DMS153 (cell line): Measurements from ENCODE around the gene LRRC63.

Experiments
- DNase-seq: peaks from one replicate; lab custom pipeline; 2025; lab: John Stamatoyannopoulos, UW

Gene LRRC63

DNA sequence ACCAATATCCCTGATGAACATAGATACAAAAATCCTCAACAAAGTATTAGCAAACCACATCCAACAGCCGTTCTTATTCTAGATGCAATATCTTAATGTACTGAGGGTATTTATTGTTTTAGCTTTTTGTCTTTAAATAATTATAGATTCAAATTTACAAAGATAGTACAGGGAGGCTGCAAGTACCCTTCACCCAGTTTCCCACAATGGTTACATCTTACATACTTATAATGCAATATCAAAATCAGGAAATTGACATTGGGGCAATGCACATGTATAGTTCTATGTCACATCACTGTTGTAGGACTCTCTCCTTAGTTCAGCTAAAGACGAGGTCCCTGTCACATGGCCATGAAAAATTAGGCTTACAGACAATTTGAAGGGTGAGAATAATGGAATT, 99.5 kb downstream of the LRRC63 start:
- no peak for DNase-seq

DNA sequence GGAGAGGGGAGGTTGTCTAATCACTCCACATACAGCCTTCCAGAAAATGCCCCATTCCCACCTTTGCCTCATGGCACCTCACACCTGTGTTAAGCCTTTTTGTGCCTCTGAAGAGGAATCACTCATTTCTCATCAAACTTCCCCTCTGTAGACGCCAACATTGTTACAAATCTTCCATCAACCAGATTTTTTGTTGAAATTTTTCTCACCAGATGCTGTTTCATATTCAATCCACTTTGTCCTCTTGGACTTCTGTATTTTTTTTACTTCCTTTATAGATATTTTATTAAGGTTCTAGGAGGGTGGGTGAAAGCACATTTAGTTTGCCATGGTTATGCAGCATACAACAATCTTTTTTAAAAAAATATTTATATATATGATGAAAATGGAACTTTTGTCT, 101.3 kb downstream of the LRRC63 start:
- no peak for DNase-seq

DNA sequence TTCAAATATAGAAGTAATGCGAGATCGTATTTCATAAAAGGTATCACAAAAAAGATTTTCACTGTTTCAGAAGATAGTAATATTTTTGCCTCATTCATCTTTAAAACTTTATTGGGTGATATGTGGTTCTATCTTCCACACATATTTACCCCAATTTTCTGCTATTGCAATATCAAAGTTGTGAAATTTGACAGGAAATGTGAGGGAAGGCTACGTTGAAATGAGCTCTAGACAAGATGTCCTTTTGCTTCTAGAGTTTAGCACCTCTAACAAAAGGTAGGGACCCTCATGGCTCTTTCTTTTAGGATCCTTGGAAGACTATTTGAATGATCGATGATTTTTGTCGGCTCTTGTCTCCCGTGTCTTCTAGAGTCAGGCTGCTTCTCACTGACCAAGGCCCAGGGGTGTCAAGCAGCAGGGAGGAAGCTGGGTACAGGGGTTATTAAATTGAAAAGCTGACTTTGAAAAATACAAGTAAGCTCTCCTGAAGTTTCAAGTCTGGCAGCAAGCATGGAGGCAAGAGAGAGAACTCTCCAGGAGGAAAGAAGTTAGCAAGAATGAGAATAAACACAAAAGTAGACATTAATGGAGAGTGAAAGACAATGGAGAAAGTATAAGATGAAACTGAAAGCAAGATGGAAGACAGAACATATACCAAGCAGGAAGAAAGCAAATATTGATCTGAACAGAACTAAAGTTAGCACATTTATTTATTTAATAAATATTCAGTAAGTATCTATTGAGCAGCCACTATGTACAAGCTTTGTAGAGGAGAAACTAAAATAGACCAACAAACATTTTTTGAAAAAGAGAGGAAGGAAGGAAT, 101.9 kb downstream of the LRRC63 start:
- DNase-seq: no peak

DNA sequence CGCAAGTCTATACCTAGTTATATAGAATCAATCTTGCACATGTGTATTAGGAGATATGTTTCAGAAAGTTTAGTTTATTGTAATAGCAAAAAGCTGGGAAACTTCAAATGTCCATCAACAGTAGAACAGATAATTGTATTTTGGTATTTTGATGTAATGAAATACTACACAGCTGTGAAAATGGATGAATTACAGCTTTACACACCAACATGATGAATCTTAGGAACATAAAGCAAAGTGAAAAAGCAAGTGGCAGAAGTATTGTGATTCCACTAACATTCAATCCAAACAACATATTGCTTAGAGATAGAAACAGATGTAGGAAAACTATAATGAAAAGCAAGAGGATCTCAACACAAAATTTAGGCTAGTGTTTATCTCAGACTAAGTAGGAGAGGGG, 102.9 kb downstream of the LRRC63 start:
- DNase-seq: no peak

DNA sequence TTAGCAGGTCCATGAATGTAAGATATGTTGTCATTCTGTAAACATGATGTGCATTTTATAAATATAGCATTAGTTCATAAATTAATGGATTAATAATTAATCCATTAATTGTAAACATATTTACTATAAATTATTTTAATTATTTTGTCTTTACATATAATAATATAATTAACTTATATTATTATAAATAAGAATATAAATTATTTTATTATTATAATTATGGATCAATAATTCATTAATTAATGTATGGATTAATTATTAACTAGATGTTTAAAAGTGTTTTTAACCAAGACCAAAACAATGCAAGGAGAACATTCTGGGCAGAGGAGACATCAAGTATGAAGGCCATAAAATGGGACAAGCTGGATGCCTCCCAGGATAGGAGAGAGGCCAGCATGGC, 103.3 kb downstream of the LRRC63 start:
- no peak for DNase-seq

DNA sequence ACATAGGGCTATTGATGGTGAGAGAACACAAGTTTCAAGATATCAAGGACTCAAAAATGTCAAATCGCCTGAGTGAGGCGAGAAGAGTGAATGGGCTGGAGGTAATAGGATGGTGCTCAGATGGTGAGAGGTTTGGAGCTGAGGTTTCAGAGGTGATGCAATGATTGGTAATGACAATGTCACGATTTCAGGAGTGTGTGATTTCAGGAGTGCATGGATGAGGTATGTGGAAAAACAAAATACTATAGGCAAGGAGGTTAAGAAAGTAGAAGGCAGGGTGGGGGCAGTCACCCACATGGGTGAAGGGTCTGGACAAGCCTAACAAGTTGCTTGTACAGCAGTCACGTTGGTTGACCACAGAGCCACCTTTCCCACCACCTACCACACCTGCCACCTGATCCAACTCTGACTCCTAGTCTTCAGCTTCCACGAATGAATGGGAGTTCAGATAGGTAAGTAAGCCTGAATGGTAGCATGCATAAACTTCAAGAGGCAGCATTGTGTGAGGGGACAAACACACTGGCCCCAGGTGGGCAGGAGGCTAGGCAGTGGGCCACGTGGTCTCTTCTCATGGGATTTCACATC, 103.9 kb downstream of the LRRC63 start:
- DNase-seq: no peak

DNA sequence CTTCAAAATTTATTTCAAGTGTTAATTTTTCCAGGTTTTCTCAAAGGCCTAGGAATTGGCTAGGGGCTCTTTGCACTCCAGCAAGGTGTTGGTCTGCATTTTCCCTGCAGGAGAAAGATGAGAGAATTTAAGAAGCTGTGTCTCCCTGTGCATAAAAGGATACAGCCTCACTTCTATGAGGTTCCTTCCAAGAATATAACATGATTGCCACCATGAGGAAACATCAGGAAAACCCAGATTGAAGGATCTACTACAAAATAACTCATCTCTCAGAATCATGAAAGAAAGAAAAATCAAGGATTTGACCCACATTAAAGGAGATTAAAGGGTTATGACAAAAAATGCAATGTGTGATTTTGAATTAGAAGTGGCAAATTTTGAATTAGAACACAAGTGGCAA, 105.4 kb downstream of the LRRC63 start:
- DNase-seq: no peak

DNA sequence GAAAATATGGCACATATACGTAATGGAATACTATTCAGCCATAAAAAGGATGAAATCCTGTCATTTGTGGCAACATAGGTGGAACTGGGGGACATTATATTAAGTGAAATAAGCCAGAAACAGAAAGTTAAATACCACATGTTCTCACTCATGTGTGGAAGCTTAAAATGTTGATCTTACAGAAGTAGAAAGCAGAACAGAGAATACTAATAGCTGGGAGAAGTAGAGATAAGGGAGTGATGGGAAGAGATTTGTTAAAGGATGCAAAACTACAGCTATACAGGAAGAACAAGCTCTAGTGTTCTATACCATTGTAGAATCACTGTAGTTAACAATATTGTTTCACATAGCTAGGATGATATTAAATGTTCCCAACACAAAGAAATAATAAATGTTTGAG, 107.3 kb downstream of the LRRC63 start:
- no peak for DNase-seq

DNA sequence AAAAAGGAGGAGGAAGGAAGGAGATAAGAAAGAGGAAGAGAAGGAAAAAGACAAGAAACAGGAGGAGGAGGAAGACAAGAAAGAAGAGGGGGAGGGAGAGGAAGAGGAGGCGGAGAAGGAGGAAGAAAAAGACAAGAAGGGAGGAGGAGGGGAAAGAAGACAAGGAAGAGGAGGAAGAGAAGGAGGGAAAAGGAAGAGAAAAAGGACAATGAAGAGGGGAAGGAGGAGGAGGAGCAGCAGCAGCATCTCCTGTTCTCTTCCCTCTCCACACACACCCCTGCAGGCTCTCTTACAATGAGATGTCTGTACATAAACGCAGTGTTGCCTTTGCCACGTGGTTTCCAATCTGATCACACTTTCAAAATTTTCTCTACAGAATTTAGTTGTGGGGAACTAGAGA, 108.7 kb downstream of the LRRC63 start:
- DNase-seq: no peak

DNA sequence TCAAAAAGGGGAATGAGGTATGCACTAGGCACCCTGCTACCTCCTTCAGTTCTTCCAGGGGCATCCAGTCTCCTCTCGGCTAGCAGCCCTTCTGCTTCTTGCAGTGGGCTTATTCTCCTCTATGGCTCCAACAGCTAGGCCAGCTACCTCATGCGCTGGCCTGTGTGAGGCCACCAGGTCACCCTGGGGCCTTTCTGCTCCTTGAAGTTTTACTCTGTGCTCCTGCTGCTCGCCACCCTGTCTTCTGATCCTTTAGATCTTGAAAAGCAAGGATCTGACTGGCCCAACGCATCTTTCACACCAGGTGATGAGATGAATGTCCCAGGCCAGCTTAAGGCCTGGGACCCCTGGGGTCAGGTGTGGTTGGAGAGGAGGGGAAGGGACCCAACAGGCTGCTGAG, 109.1 kb downstream of the LRRC63 start:
- DNase-seq: no peak

DNA sequence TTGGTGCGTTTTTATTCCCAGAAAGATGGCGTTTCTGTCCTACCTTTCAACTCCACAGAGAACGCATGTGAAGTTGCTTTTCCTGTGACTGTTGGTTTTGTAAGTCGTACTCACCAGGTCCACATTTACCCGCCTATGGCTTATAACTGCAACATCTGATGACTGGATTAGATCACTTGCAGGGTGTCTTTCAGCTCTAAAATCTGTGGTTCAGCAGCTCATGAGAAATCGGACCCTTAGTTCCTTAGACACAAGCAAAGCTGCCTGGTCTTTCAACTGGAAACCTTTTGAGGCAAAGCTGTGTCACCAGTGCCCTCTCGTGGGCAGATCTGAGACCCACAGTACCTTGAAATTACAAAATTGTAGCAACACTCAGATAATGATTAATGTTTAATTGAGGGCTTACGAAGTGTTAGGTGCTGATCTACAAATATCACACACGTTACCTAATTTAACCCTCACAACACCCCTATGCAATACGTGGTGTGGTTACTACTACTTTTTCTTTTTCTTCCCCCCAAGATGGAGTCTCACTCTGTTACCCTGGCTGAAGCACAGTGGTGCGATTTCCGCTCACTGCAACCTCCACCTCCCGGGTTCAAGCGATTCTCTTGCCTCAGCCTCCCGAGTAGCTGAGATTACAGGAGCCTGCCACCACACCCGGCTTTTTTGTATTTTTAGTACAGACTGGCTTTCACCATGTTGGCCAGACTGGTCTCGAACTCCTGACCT, 109.9 kb downstream of the LRRC63 start:
- DNase-seq: peak; percentile 20

DNA sequence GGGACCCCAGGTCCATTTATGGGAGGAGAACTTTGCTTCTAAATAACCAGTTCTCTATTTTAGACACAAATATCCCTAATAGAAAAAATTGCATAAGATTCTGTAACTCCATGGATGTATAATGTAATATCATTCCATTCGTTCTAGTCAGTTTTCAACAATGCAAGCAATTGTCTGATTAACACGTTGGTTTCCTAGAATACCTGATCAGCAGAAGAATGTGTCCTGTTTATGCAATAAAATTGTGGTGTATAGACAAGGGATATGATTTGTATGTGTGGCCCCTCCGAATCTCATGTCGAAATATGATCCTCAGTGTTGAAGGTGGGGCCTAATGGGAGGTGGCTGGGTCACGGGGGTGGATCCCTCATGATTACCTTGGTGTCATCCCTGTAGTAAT, 113.2 kb downstream of the LRRC63 start:
- DNase-seq: no peak
